ENCODE results near the gene USP6NL.
A peak's percentile ranks its signal among the peaks of the same experiment; 100 is the strongest.

Gene USP6NL

GRCh38 chr10:11478807-11479206, 132.6 kb downstream of the USP6NL start:
- no peak for DNase-seq (ENCODE audit: low spot score)

GRCh38 chr10:11475831-11476434, 135.5 kb downstream of the USP6NL start:
- DNase-seq (ENCODE audit: low spot score) = no peak

GRCh38 chr10:11473128-11473760, 138.2 kb downstream of the USP6NL start:
- DNase-seq (ENCODE audit: low spot score) = no peak

GRCh38 chr10:11472158-11472753, 139.2 kb downstream of the USP6NL start:
- peak; percentile 81 for DNase-seq (ENCODE audit: low spot score)

GRCh38 chr10:11469575-11470391, 141.7 kb downstream of the USP6NL start:
- DNase-seq (ENCODE audit: low spot score) = no peak

GRCh38 chr10:11468126-11468742, 143.2 kb downstream of the USP6NL start:
- no peak for DNase-seq (ENCODE audit: low spot score)

GRCh38 chr10:11465406-11465805, 146.0 kb downstream of the USP6NL start:
- no peak for DNase-seq (ENCODE audit: low spot score)

GRCh38 chr10:11463111-11463510, 148.3 kb downstream of the USP6NL start:
- no peak for DNase-seq (ENCODE audit: low spot score)

- DNase-seq (ENCODE audit: low spot score) = no peak
Measured at GRCh38 chr10:11462071-11462470, 149.4 kb downstream of the USP6NL start.

- DNase-seq (ENCODE audit: low spot score) = no peak
Measured at GRCh38 chr10:11457336-11457735, 154.1 kb downstream of the USP6NL start.

- no peak for DNase-seq (ENCODE audit: low spot score)
Measured at GRCh38 chr10:11454958-11455566, 156.4 kb downstream of the USP6NL start.

GRCh38 chr10:11454160-11454559, 157.3 kb downstream of the USP6NL start:
- no peak for DNase-seq (ENCODE audit: low spot score)

- DNase-seq (ENCODE audit: low spot score) = no peak
Measured at GRCh38 chr10:11451640-11452260, 159.7 kb downstream of the USP6NL start.

GRCh38 chr10:11450427-11450826, 161.0 kb downstream of the USP6NL start:
- DNase-seq (ENCODE audit: low spot score) = no peak

GRCh38 chr10:11449761-11450160, 161.7 kb downstream of the USP6NL start:
- no peak for DNase-seq (ENCODE audit: low spot score)

- DNase-seq (ENCODE audit: low spot score) = no peak
Measured at GRCh38 chr10:11448545-11449244, 162.8 kb downstream of the USP6NL start.

- no peak for DNase-seq (ENCODE audit: low spot score)
Measured at GRCh38 chr10:11448190-11448544, 163.3 kb downstream of the USP6NL start.

- DNase-seq (ENCODE audit: low spot score) = no peak
Measured at GRCh38 chr10:11447586-11447985, 163.9 kb downstream of the USP6NL start.

- no peak for DNase-seq (ENCODE audit: low spot score)
Measured at GRCh38 chr10:11446864-11447263, 164.6 kb downstream of the USP6NL start.

GRCh38 chr10:11446133-11446532, 165.3 kb downstream of the USP6NL start:
- no peak for DNase-seq (ENCODE audit: low spot score)

Measured in GM03348 (cell line).